Mucosa of stomach (tissue), 1 donor: ENCODE results near the gene DCST2.
A peak's percentile ranks its signal among the peaks of the same experiment; 100 is the strongest.
"Not testable (repeated sequence)": the region's sequence is repeated elsewhere in the genome, so short reads cannot be mapped to it uniquely, and the experiment has no call there.

Source experiments
- H3K27me3 ChIP-seq: one replicate; pipeline ENCODE4 v1.7.0; 2013; ENCODE audit warnings: mild to moderate bottlenecking, low read length; ENCODE audit not compliant: control insufficient read depth, insufficient read depth
- H3K36me3 ChIP-seq: one replicate; pipeline ENCODE4 v1.7.0; 2013; ENCODE audit warnings: low read length; ENCODE audit not compliant: control insufficient read depth, insufficient read depth
- H3K4me1 ChIP-seq: one replicate; pipeline ENCODE4 v1.7.0; 2013; ENCODE audit warnings: mild to moderate bottlenecking, low read length; ENCODE audit not compliant: control insufficient read depth, insufficient read depth
- H3K4me3 ChIP-seq: one replicate; pipeline ENCODE4 v1.7.0; 2013; ENCODE audit warnings: low read length
- H3K9ac ChIP-seq: one replicate; pipeline ENCODE4 v1.7.0; 2013; ENCODE audit warnings: mild to moderate bottlenecking, low read length, moderate library complexity
- H3K9me3 ChIP-seq: one replicate; pipeline ENCODE4 v1.7.0; 2013; ENCODE audit warnings: mild to moderate bottlenecking, low read length, moderate library complexity; ENCODE audit not compliant: control insufficient read depth
- donor health status: Pancreatic carcinoma.

Gene DCST2

DNA sequence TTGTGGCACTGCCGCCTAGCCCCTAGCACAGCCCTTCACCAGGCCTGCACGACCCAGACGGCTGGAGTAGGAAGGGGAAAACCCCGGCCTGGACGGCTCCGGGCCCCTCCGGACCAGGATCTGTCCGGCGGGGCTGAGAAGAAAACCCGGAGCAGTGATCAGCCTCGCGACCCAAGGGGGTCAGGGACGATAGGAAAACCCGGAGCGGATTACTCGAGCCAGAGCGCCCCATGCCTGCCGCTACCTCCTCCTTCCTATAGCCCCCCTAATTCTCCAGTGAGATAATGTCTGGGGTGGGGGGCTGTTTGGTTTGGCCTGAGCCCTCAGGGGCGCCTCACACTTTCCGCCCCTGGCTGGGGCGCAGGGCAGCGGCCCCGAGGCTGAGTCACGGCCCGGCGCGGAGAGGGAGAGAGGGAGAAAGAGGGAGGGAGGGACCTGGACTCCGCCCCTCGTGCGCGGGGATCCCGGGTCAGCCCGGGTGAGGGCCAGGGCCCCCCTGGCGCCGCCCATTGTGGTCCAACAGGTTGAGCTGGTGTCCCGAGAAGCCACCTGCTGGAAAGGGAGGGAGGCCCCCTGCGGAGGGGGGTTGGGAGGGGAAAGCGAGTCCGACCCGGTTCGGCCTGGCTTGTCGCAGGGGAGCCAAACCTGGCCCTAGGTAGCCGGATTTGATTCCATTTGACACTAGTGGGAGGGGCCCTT lies 32.7 kb downstream of the DCST2 start:
- peaks cover 34% of the 10 kb centered on the region for H3K4me1 ChIP-seq
- H3K9ac ChIP-seq: peak overlapping the region; percentile 91
- no peaks in the 10 kb centered on the region for H3K36me3 ChIP-seq
- no peaks in the 10 kb centered on the region for H3K9me3 ChIP-seq
- no peaks in the 10 kb centered on the region for H3K27me3 ChIP-seq
- H3K4me3 ChIP-seq: peak overlapping the region; percentile 94

DNA sequence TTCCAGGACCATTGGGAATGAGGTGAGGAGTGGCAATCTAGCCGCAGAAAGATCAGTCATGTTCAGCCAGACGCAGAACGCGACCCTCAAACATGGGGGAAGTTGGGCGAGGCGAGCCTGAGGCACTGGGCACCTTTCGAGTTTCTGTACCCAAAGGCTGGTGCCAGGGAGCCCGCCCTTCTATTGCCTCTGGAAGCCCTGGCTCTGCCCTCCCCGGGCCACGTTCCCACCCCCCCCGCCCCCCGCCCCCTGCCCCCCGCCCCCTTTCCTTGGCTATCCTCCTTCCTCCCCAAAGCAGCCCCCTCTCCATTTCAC lies 33.2 kb downstream of the DCST2 start:
- no peaks in the 10 kb centered on the region for H3K9me3 ChIP-seq
- H3K4me1 ChIP-seq: peaks cover 29% of the 10 kb centered on the region
- H3K9ac ChIP-seq: peak overlapping the region; percentile 91
- no peaks in the 10 kb centered on the region for H3K27me3 ChIP-seq
- no peaks in the 10 kb centered on the region for H3K36me3 ChIP-seq
- H3K4me3 ChIP-seq: peak overlapping the region; percentile 94

DNA sequence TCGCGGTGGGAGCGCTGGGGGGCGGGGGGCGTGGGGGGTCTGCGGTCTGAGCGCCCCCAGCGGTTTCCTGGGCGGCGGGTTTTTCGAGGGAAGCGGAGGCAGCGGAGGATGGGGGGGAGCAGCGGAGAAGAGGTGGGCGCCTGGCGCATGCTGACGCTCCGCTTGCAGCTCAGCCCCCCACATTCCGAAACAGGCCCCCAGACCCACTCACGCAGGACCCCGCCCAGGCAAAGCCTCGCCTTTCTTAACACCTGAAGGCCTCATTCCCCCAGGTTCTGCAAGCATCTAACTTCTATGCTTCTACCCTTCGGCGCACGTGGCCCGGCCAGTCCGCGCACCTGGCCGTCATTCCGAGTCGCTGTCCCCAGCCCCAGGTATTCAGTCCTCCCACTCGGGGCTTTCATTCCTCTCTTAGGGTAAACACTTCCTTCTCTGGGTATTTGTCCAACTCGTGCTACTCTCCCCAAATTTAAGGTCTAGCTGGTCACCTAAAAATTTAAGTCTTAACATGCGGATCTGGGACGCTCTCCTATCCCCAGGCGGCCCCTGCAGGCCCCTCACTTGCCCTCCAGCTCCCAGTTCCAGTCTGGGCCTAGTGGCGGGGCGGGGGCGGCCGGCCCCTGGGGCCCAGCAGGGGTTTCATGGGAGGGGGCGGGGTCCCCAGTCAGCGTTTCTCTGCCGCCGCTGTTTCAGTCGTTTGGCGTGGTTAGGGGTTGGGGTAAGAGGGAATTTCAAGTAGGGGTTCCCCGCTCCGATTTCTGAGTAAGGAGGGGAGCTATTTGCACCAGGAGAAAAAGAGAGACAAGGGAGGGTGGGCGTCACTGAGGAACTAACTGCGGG lies 33.8 kb downstream of the DCST2 start:
- Histone ChIP-seq H3K36me3 (no peaks in the 10 kb centered on the region), H3K4me3 (peak overlapping the region; percentile 63), H3K4me1 (peaks cover 25% of the 10 kb centered on the region), H3K27me3 (no peaks in the 10 kb centered on the region), H3K9ac (peak overlapping the region; percentile 82), H3K9me3 (no peaks in the 10 kb centered on the region)

- Histone ChIP-seq H3K27me3 (no peaks in the 10 kb centered on the region), H3K9ac (peak overlapping the region; percentile 38), H3K9me3 (no peaks in the 10 kb centered on the region), H3K36me3 (no peaks in the 10 kb centered on the region), H3K4me3 (no peak overlapping the region), H3K4me1 (peaks cover 30% of the 10 kb centered on the region)
These were observed 34.6 kb downstream of the DCST2 start for GRCh38 chr1:154998818-154999570.

GRCh38 chr1:154998201-154998780 lies 35.3 kb downstream of the DCST2 start:
- Histone ChIP-seq H3K36me3 (no peaks in the 10 kb centered on the region), H3K27me3 (no peaks in the 10 kb centered on the region), H3K4me3 (no peak overlapping the region), H3K4me1 (peaks cover 36% of the 10 kb centered on the region), H3K9me3 (no peaks in the 10 kb centered on the region), H3K9ac (no peak overlapping the region)

GRCh38 chr1:154996966-154997701 lies 36.4 kb downstream of the DCST2 start:
- no peaks in the 10 kb centered on the region for H3K36me3 ChIP-seq
- no peak overlapping the region for H3K9ac ChIP-seq

DNA sequence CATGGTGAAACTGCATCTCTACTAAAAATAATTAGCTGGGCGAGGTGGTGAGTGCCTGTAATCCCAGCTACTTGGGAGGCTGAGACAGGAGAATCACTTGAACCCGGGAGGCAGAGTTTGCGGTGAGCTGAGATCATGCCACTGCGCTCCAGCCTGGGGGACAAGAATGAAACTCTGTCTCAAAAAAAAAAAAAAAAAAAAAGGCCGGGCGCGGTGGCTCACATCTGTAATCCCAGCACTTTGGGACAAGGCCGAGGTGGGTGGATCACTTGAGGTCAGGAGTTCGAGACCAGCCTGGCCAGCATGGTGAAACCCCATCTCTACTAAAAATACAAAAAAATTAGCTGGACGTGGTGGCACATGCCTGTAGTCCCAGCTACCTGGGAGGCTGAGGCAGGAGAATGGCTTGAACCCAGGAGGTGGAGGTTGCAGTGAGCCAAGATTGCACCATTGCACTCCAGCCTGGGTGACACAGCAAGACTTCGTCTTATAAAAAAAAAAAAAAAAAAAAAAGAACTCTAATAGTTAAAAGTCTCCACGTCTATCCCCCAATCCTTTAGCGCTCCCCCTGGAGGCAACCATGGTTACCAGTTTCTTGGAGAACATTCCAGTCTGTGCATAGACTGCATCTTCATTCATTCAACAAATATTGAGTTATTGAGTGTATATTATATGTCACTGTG lies 38.1 kb downstream of the DCST2 start:
- not testable (repeated sequence) for H3K9ac ChIP-seq, H3K36me3 ChIP-seq, H3K27me3 ChIP-seq, H3K4me3 ChIP-seq, H3K9me3 ChIP-seq
- peaks cover 31% of the 10 kb centered on the region for H3K4me1 ChIP-seq

More at GRCh38 chr1:154996966-154997701, 36.4 kb downstream of the DCST2 start:
- Histone ChIP-seq H3K27me3 (no peaks in the 10 kb centered on the region), H3K9me3 (no peaks in the 10 kb centered on the region), H3K4me1 (peaks cover 36% of the 10 kb centered on the region), H3K4me3 (no peak overlapping the region)

GRCh38 chr1:154994591-154994990 lies 39.0 kb downstream of the DCST2 start:
- Histone ChIP-seq H3K9ac (no peak overlapping the region), H3K36me3 (no peaks in the 10 kb centered on the region), H3K4me3 (no peak overlapping the region), H3K27me3 (no peaks in the 10 kb centered on the region), H3K9me3 (no peaks in the 10 kb centered on the region), H3K4me1 (peaks cover 24% of the 10 kb centered on the region)

DNA sequence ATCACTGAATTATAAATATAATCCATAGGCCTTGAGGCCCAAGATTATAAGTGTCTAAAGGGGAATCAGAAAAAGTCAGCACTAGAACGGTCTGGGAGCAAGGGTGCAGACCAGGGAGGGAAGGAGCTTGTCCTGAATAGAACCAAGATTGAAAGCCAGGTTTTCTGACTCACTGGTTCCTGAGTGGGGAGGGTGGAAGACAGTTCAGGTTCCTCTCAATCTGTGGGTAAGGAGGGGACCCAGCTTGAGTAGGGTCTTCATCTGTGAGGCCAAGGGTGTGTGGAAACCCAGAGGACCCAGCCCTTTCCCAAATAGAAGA lies 39.4 kb downstream of the DCST2 start:
- Histone ChIP-seq H3K36me3 (no peaks in the 10 kb centered on the region), H3K27me3 (no peaks in the 10 kb centered on the region), H3K9ac (no peak overlapping the region), H3K4me3 (no peak overlapping the region), H3K4me1 (peaks cover 20% of the 10 kb centered on the region), H3K9me3 (no peaks in the 10 kb centered on the region)

- no peak within 1 kb of the TSS for H3K4me3 ChIP-seq
- peaks cover 17% of the 10 kb centered on the region for H3K4me1 ChIP-seq
- peak within 1 kb of the TSS; percentile 22 for H3K9ac ChIP-seq
- no peaks in the 10 kb centered on the region for H3K36me3 ChIP-seq
- H3K9me3 ChIP-seq: no peaks in the 10 kb centered on the region
- no peaks in the 10 kb centered on the region for H3K27me3 ChIP-seq
These were observed 39.9 kb downstream of the DCST2 start, which contains the start of gene LENEP for GRCh38 chr1:154993572-154994268. TSS of gene LENEP (plus strand) at chr1:154993586. CDS start at chr1:154993608, 22 bp downstream.
